ENCODE measurements around the gene HES5.

DNA sequence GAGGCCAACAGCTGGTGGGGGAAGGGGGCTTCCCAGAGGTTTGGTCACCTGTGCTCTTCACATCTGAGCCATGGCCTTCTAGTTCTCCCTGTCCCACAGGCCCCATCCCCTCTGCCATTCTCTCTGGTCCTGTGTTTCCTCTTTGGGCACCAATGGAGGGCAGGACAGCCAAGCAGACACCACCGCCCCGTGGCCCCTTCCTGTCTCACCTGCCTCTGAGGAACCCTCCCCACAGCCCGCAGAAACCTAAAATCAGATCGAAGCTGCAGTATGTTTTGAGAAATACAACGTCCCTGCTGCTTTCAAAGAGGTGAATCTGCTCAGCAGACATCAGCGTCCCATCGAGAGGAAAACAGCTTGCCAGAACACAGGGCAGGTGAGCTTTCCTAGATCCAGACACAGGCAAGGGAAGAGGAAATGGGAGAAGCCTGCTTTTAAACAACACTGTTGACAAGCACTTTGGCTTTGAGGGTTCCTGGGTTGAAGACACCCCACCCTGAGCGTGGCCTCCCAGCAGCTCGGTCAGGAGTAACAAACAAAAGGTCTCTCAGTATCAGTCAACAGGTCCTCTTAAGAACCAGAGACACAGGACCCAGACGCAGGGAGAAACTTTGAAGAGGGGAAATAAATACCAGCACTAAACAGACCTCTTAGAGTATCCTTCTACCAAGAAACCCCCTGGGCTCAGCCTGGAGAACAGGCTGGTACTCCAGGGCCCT, 6.0 kb downstream of the HES5 start:
- TF ChIP-seq CTCF (IDR thresholded peaks at IDR 0.05; ENCODE audit: low read depth, low read length, poor library complexity, severe bottlenecking), result no peak
- no peak for TF ChIP-seq EZH2phosphoT487 (IDR thresholded peaks at IDR 0.05; ENCODE audit: borderline replicate concordance, low read length)
